Measurements from ENCODE around the gene INO80E. TPM values are rescaled to one million over a fixed set of nuclear protein-coding genes. Genes with fewer than 3 reads are reported as not detected.

INO80E gene
- total and polyA plus RNA-seq, 2 of the 8 experiments (the other 6 are each of a cell fraction or from before 2014, with no cell fraction given), result 43.0 to 91.2 TPM

GRCh38 chr16:29975811-29976511, 20.1 kb upstream of the INO80E start:
- Histone ChIP-seq H3K79me2 (ENCODE audit: control insufficient read depth in 1 of 2, insufficient read depth in 2 of 2, low read length in 2 of 2) (peaks cover 9 to 34% of the 10 kb centered on the region in 2 experiments), H4K20me1 (replicated peaks in 1 of 2; ENCODE audit: control insufficient read depth in 1 of 2, insufficient read depth in 2 of 2, low read length in 2 of 2) (peaks cover 4 to 18% of the 10 kb centered on the region in 2 experiments), H3K4me2 (ENCODE audit: insufficient read depth in 1 of 2, low read depth in 2 of 2, low read length in 2 of 2) (peak overlapping the region; percentile 72 to 85), H3K18ac (ENCODE audit: extremely low read depth, low read length) (no peak overlapping the region), H2BK5ac (ENCODE audit: low read depth, low read length) (0 out of 2 replicates have a peak overlapping the region, but pooled peaks have one; percentile 52), H4K8ac (ENCODE audit: extremely low read depth, insufficient read depth, low read length) (no peak overlapping the region), H3K23me2 (ENCODE audit: low read depth, low read length) (peaks cover 7% of the 10 kb centered on the region; the same call in 1 of the 2 replicates), H3K27ac (ENCODE audit: low read depth, low read length) (no peak overlapping the region), H2BK15ac (ENCODE audit: low read length) (no peak overlapping the region; the same call in 1 of the 2 replicates), H4K5ac (ENCODE audit: insufficient read length, low read depth, low read length) (no peak overlapping the region), H3K4ac (replicated peaks; ENCODE audit: insufficient read length, low read depth, low read length) (no peak overlapping the region), H3K4me3 (ENCODE audit: extremely low read depth in 1 of 4, insufficient read depth in 2 of 4, low read depth in 3 of 4, low read length in 4 of 4) (peak overlapping the region in 1 of 4 experiments; percentile 90; a peak in 4 of 8 replicates), H3K36me3 (ENCODE audit: control insufficient read depth in 2 of 4, insufficient read depth in 4 of 4, low read length in 3 of 4) (peaks cover 10 to 41% (median 30%) of the 10 kb centered on the region in 4 experiments), H3K9me3 (ENCODE audit: insufficient read depth in 2 of 2, low read depth in 1 of 2, low read length in 1 of 2) (peaks cover 11% of the 10 kb centered on the region in 2 experiments), H2AFZ (ENCODE audit: low read length) (no peak overlapping the region), H2BK120ac (replicated peaks; ENCODE audit: low read depth, low read length) (no peak overlapping the region), H4K91ac (replicated peaks; ENCODE audit: insufficient read length, low read length) (no peak overlapping the region), H2BK20ac (ENCODE audit: low read length) (no peak overlapping the region), H2BK12ac (ENCODE audit: low read depth, low read length) (no peak overlapping the region), H3K56ac (replicated peaks; ENCODE audit: insufficient read length, low read depth, low read length) (no peak overlapping the region), H3K14ac (ENCODE audit: insufficient read length) (no peak overlapping the region), H3K9ac (replicated peaks in 1 of 4; ENCODE audit: extremely low read depth in 1 of 4, low read depth in 3 of 4, low read length in 3 of 4) (peak overlapping the region in 1 of 4 experiments; percentile 47; a peak in 1 of 7 replicates), H3K79me1 (ENCODE audit: low read depth, low read length) (peaks cover 25% of the 10 kb centered on the region), H3K4me1 (replicated peaks in 1 of 4; ENCODE audit: control insufficient read depth in 3 of 4, insufficient read depth in 4 of 4, low read length in 3 of 4) (peaks cover 4 to 20% (median 7%) of the 10 kb centered on the region in 4 experiments), H2AK5ac (ENCODE audit: low read depth, low read length) (no peak overlapping the region), H3K23ac (ENCODE audit: insufficient read length) (no peak overlapping the region), H3K27me3 (replicated peaks in 1 of 4; ENCODE audit: control insufficient read depth in 3 of 4, extremely low read depth in 1 of 4, insufficient read depth in 3 of 4, low read length in 3 of 4) (peaks cover 2 to 10% (median 9%) of the 10 kb centered on the region in 4 experiments)
- no peak for FAIRE-seq
- 52% methylated on average over 6 of the region's 6 CpGs; no CpG with 5 or more reads in 1 of the 2 experiments for WGBS, 2 experiments (ENCODE audit: extremely low coverage in 1 of 2, insufficient coverage in 1 of 2, insufficient read length in 1 of 2, insufficient replicate concordance in 2 of 2, low coverage in 1 of 2, low lambda C conversion rate in 2 of 2, missing lambda C conversion rate in 1 of 2)
- DNase-seq (ENCODE audit: low read depth in 1 of 2, low spot score in 2 of 2), result no peak
- POLR2A ChIA-PET (ENCODE audit: partially characterized antibody), result interaction anchor here (0.8 to 1.9 kb wide), 8 partner anchors 9 to 76 kb away, joined by 3 to 11 read pairs (median 4); partner anchors contain the start of genes ASPHD1, KCTD13 and TLCD3B
- TF ChIP-seq TEAD4 (IDR thresholded peaks at IDR 0.05; ENCODE audit: low read depth, low read length) (no peak), CBX8 (IDR thresholded peaks at IDR 0.05; ENCODE audit: borderline replicate concordance, low read depth, low read length) (no peak), POLR2A (IDR thresholded peaks at IDR 0.05; ENCODE audit: control extremely low read depth in 1 of 2, low read depth in 2 of 2, low read length in 2 of 2) (no peak), USF2 (IDR thresholded peaks at IDR 0.05; ENCODE audit: low read length) (no peak), SP1 (IDR thresholded peaks at IDR 0.05; ENCODE audit: low read depth, low read length) (no peak), ZNF274 (IDR thresholded peaks at IDR 0.05; ENCODE audit: borderline replicate concordance, extremely low read depth, low read length) (no peak), KDM5A (IDR thresholded peaks at IDR 0.05; ENCODE audit: low read length) (no peak), KDM1A (IDR thresholded peaks at IDR 0.05; ENCODE audit: borderline replicate concordance, low read length) (no peak)
- CTCF ChIA-PET (ENCODE audit: partially characterized antibody), result interaction anchor here (0.6 to 4.4 kb wide), 13 partner anchors 9 to 157 kb away, joined by 3 to 19 read pairs (median 4); no protein-coding TSS in a partner anchor
